ENCODE results near the gene HES1. TPM values are rescaled to one million over a fixed set of nuclear protein-coding genes. Genes with fewer than 3 reads are reported as not detected.

Gene HES1
- total and polyA plus RNA-seq, 4 donors: 5.3 to 12.5 (median 9.0) TPM

DNA sequence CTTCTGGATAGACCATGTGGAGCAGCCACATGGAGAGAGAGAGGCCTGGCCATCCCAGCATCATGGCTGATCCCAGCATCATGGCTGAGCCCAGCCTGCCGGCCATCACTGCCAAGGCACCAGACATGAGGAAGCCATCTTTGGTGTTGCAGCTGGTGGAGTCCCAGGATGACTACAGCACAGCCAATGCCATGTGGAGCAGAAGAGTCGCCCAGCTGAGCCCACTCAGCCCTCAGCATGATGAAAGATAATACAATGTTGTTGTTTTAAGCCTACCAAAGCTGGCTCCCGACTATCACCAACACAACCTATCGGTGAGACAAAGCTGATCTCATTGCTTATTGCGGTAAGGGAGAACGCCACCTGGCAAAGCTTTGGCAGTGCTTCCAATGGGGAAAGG, 18.4 kb downstream of the HES1 start:
- H3K4me1 ChIP-seq (ENCODE audit: control insufficient read depth in 4 of 4, insufficient read depth in 4 of 4, low read length in 3 of 4): peaks cover 0 to 11% (median 7%) of the 10 kb centered on the region in 4 donors
- H3K4me3 ChIP-seq (ENCODE audit: low read depth in 1 of 3, low read length in 3 of 3): no peak overlapping the region
- no peak overlapping the region for H3K9ac ChIP-seq (ENCODE audit: low read depth in 1 of 2, low read length in 2 of 2)
- no peak for DNase-seq (ENCODE audit: low spot score)
- 96% methylated on average over 6 of the region's 6 CpGs for WGBS
- H3K9me3 ChIP-seq (ENCODE audit: control insufficient read depth in 4 of 4, low read length in 3 of 4): no peaks in the 10 kb centered on the region
- no peaks in the 10 kb centered on the region for H3K36me3 ChIP-seq (ENCODE audit: control insufficient read depth in 4 of 4, insufficient read depth in 3 of 4, low read depth in 1 of 4, low read length in 3 of 4)
- H3K27me3 ChIP-seq (ENCODE audit: control insufficient read depth in 4 of 4, insufficient read depth in 4 of 4, low read length in 3 of 4): no peaks in the 10 kb centered on the region
- TF ChIP-seq NR2F2 (IDR thresholded peaks at IDR 0.05) (no peak), FOXA2 (IDR thresholded peaks at IDR 0.05) (no peak), JUND (IDR thresholded peaks at IDR 0.05) (no peak), GABPA (IDR thresholded peaks at IDR 0.05 in 1 of 2, conservative IDR thresholded peaks at IDR 0.05 in 1 of 2) (no peak), HNF4G (IDR thresholded peaks at IDR 0.05) (no peak), FOXA1 (IDR thresholded peaks at IDR 0.05) (no peak), RXRA (IDR thresholded peaks at IDR 0.05) (no peak), HNF4A (conservative IDR thresholded peaks at IDR 0.05) (no peak), SP1 (IDR thresholded peaks at IDR 0.05) (no peak), YY1 (IDR thresholded peaks at IDR 0.05) (no peak), RAD21 (IDR thresholded peaks at IDR 0.05) (no peak), TAF1 (conservative IDR thresholded peaks at IDR 0.05) (no peak), CTCF (IDR thresholded peaks at IDR 0.05; ENCODE audit: low read depth, low read length, missing input control) (no peak)
- TF ChIP-seq, protein P1, sequence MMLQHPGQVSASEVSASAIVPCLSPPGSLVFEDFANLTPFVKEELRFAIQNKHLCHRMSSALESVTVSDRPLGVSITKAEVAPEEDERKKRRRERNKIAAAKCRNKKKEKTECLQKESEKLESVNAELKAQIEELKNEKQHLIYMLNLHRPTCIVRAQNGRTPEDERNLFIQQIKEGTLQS (IDR thresholded peaks at IDR 0.05): no peak
- TF ChIP-seq, protein P2, sequence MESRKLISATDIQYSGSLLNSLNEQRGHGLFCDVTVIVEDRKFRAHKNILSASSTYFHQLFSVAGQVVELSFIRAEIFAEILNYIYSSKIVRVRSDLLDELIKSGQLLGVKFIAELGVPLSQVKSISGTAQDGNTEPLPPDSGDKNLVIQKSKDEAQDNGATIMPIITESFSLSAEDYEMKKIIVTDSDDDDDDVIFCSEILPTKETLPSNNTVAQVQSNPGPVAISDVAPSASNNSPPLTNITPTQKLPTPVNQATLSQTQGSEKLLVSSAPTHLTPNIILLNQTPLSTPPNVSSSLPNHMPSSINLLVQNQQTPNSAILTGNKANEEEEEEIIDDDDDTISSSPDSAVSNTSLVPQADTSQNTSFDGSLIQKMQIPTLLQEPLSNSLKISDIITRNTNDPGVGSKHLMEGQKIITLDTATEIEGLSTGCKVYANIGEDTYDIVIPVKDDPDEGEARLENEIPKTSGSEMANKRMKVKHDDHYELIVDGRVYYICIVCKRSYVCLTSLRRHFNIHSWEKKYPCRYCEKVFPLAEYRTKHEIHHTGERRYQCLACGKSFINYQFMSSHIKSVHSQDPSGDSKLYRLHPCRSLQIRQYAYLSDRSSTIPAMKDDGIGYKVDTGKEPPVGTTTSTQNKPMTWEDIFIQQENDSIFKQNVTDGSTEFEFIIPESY (IDR thresholded peaks at IDR 0.05): no peak
- TF ChIP-seq, protein P3, sequence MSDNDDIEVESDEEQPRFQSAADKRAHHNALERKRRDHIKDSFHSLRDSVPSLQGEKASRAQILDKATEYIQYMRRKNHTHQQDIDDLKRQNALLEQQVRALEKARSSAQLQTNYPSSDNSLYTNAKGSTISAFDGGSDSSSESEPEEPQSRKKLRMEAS (IDR thresholded peaks at IDR 0.05): no peak
- no peak overlapping the region for H3K27ac ChIP-seq (ENCODE audit: low read depth in 1 of 2, low read length in 2 of 2)

GRCh38 chr3:194156095-194156494, 20.1 kb downstream of the HES1 start:
- no peaks in the 10 kb centered on the region for H3K27me3 ChIP-seq (ENCODE audit: control insufficient read depth in 4 of 4, insufficient read depth in 4 of 4, low read length in 3 of 4)
- no peak for TF ChIP-seq FOXA1 (IDR thresholded peaks at IDR 0.05)
- TF ChIP-seq, protein P2 (IDR thresholded peaks at IDR 0.05): no peak
- TF ChIP-seq RAD21 (IDR thresholded peaks at IDR 0.05): no peak
- TF ChIP-seq JUND (IDR thresholded peaks at IDR 0.05): no peak
- no peak for TF ChIP-seq EGR1 (IDR thresholded peaks at IDR 0.05; ENCODE audit: low read depth in 2 of 2)
- TF ChIP-seq, protein P3 (IDR thresholded peaks at IDR 0.05): no peak
- TF ChIP-seq YY1 (IDR thresholded peaks at IDR 0.05): no peak
- TF ChIP-seq HNF4G (IDR thresholded peaks at IDR 0.05): no peak
- TF ChIP-seq NR2F2 (IDR thresholded peaks at IDR 0.05): no peak
- TF ChIP-seq TAF1 (conservative IDR thresholded peaks at IDR 0.05): no peak
- TF ChIP-seq CTCF (IDR thresholded peaks at IDR 0.05; ENCODE audit: low read depth, low read length, missing input control): no peak
- no peak for TF ChIP-seq SP1 (IDR thresholded peaks at IDR 0.05)
- TF ChIP-seq, protein P1 (IDR thresholded peaks at IDR 0.05): no peak
- TF ChIP-seq HNF4A (conservative IDR thresholded peaks at IDR 0.05): no peak
- TF ChIP-seq FOXA2 (IDR thresholded peaks at IDR 0.05): no peak
- no peak for TF ChIP-seq RXRA (IDR thresholded peaks at IDR 0.05)
- TF ChIP-seq GABPA (IDR thresholded peaks at IDR 0.05 in 1 of 2, conservative IDR thresholded peaks at IDR 0.05 in 1 of 2): no peak
- DNase-seq (ENCODE audit: low spot score): no peak
- no peaks in the 10 kb centered on the region for H3K9me3 ChIP-seq (ENCODE audit: control insufficient read depth in 4 of 4, low read length in 3 of 4)
- WGBS: 94% methylated on average over 9 of the region's 9 CpGs
- no peaks in the 10 kb centered on the region for H3K36me3 ChIP-seq (ENCODE audit: control insufficient read depth in 4 of 4, insufficient read depth in 3 of 4, low read depth in 1 of 4, low read length in 3 of 4)
- no peak overlapping the region for H3K4me3 ChIP-seq (ENCODE audit: low read depth in 1 of 3, low read length in 3 of 3)
- no peak overlapping the region for H3K9ac ChIP-seq (ENCODE audit: low read depth in 1 of 2, low read length in 2 of 2)
- no peaks in the 10 kb centered on the region for H3K4me1 ChIP-seq (ENCODE audit: control insufficient read depth in 4 of 4, insufficient read depth in 4 of 4, low read length in 3 of 4)
- no peak overlapping the region for H3K27ac ChIP-seq (ENCODE audit: low read depth in 1 of 2, low read length in 2 of 2)
